ENCODE measurements around the gene TTLL10.

The TTLL10 gene

DNA sequence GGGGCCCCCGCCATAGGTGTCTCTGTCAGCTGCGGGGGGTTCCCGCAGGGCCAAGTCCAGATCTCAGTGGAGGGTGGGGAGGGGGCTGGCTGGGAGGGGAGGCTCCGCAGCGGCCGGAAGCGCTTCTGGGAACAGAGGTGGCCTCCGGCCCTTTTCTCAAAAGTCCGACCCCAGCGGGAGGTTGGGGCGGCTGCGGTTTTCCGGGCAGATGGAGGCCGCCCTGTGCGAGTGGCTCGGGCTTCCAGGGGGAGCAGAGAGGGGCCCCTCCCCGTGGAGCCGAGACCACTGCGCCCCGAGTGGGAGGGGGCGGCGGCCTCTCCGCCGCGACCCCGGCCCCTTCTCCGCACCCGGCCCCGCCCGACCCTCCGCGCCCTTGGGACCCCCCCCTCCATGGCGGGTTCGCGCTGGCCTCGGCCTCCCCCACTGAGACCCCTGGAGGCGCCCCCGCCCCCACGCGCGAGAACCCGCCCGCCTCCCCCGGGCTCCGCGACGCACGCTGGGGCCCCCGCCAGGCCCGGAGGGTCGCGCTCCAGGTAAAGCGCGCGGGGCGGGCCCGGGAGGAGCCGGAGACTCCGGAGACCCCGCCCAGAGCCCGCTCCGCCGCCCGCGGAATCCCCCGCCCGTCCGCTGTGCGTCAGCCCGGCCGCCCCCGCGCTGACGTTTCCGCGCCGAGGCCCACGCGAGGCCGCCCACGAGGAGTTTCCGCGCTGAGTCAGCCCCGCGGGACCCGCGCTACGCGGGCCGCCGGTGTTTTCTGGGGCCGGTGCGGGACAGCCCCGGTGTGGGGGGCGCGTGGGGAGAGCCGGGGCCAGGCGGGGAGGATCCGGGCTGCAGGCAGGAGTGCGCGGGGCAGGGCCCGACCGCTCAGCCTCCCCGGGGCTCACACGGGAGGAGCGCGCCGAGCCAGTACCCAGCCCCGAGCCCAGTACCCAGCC, 27.5 kb downstream of the TTLL10 start:
- Histone ChIP-seq H3K4me3 (peak overlapping the region; percentile 36 to 57 (median 48)), H3K27ac (peak overlapping the region in 20 of 21 experiments; percentile 25 to 88 (median 76))

DNA sequence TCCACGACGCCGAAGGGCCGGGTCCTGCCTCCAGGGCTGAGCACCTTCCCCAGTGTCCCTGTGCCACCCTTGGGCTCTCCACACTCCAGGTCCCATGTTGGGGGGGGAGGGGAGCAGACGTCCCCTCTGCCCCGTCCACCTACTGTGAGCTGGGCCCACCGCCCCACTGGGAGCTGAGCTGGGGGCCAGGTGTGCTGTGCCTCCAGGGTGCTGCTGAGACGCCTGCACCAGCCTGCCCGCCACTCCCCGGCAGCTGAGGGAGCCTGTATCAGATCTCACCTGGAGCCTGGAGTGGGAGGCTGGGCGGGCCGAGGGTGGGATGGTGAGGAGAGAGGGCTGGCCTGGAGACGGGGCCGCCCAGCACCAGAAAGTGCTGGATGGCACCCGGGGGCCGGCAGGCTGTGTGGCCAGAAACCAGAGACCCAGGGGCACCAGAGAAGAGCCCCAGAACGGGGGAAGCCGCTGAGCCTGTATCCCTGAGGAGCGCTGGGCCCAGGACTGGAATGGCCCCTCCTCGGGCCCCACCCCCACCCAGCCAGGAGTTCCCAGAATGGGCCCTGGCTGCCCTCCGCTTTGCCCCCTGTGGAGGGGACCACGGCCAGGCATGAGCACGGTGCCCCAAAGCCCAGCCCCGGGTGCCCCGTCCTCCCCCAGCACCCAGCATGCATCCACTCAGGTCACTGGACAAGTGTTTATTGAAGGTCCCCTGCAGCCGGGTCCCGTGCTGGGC, 29.3 kb downstream of the TTLL10 start:
- peak overlapping the region in 15 of 21 experiments; percentile 33 to 83 (median 73) for H3K27ac ChIP-seq
- H3K4me3 ChIP-seq, result peak overlapping the region in 4 of 7 experiments; percentile 17 to 48 (median 20)

GRCh38 chr1:1203561-1204424, 30.1 kb downstream of the TTLL10 start:
- Histone ChIP-seq H3K27ac (peak overlapping the region in 6 of 21 experiments; percentile 18 to 78 (median 67)), H3K4me3 (peak overlapping the region in 1 of 7 experiments; percentile 48)

- Histone ChIP-seq H3K27ac (peak overlapping the region in 1 of 21 experiments; percentile 27), H3K4me3 (no peak overlapping the region)
These were observed 30.8 kb downstream of the TTLL10 start for GRCh38 chr1:1204425-1204920.

- Histone ChIP-seq H3K4me3 (peak overlapping the region in 6 of 7 experiments; percentile 24 to 50 (median 42)), H3K27ac (peak overlapping the region in 12 of 21 experiments; percentile 17 to 86 (median 72))
These were observed 31.5 kb downstream of the TTLL10 start for GRCh38 chr1:1204998-1205768.

- H3K4me3 ChIP-seq, result peak overlapping the region; percentile 20 to 50 (median 42)
- H3K27ac ChIP-seq, result peak overlapping the region in 19 of 21 experiments; percentile 25 to 86 (median 68)
These were observed 32.2 kb downstream of the TTLL10 start for GRCh38 chr1:1205769-1206375.

DNA sequence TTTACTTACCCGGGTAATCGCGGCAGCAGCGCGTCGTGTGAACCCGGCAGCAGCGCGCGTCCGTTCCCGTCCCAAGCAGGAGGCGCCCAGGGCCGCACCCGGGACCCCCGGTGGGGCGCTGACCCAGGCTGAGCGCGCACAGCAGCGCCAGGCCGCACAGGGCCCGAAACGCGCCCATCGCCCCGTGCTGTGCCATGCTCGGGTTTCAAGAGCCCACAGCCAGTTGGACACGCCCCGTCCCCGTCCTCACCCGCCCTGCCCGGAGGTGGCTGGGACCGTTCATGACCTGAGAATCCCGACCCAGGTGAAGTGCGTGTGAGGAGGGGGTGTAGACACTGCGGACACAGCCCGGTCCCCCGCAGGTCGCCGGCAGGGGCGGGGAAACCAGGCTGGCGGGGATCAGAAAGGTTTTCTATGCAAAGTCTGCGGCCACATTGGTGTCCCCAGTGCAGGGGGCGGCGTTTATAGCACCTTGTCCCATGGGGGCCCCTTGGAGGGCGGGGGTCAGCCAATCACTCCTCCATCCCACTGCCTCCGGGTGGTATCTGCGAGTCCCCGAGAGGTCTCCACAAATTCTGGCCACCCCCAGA, 32.8 kb downstream of the TTLL10 start, which contains the start of gene TNFRSF18:
TNFRSF18 (minus strand) TSS at position 217 of the 590 bp plus-strand sequence; CDS start at position 196, 21 bp downstream.
- peak within 1 kb of the TSS; percentile 20 to 50 (median 42) for H3K4me3 ChIP-seq
- peak within 1 kb of the TSS in 19 of 21 experiments; percentile 25 to 86 (median 68) for H3K27ac ChIP-seq

- peak overlapping the region in 4 of 7 experiments; percentile 24 to 42 (median 38) for H3K4me3 ChIP-seq
- peak overlapping the region in 10 of 21 experiments; percentile 45 to 86 (median 75) for H3K27ac ChIP-seq
These were observed 33.4 kb downstream of the TTLL10 start for GRCh38 chr1:1206966-1207531.

DNA sequence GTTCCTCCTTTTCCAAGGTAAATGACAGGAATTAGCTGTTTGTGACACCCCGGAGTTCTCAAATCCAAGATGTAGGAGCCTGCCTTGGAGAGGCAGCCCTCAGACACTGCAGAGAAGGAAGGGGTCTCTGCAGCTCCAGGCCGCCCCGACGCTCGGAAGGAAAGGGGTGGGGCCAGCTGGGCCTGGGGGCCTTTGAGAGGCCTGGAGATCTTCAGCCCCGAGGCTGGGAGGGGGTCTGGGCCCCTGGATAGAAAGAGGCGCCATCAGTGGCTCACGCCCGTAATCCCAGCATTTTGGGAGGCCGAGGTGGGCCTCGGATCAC, 33.9 kb downstream of the TTLL10 start:
- Histone ChIP-seq H3K4me3 (peak overlapping the region in 1 of 7 experiments; percentile 32), H3K27ac (peak overlapping the region in 6 of 21 experiments; percentile 19 to 89 (median 69))

DNA sequence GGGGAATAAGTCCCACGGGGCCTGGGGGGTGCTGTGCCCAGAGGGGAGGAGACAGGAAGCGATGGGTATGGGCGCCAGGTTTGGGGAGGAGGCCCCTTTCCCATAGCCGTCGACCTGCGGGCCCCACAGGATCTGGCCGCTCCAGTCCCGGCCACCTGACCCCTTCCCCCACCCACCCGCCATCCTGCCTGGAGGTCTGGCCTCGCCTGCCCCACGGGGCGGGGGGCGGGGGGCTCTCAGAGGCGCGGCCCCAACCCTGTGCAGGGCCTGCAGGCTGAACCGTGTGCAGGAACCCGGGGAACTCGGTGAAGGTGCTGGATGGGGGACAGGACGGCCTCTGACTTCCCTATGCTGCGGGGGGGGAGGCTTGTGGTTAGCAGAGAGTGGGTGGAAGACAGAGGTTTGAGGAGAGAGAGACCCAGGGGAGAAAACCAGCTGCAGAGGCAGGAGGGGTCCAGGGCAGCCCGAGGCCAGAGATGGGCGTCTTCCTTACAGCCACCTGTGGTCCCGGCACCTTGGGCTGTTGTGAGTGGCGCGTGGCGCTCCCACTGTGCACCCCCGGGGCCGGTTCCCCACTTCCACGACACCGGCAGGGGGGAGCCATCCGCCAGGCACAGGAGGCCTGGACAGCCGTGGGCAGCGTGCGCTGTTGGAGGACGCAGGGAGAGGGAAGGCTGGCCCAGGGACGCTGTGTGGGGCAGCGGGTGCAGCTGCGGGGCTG, 35.2 kb downstream of the TTLL10 start:
- Histone ChIP-seq H3K27ac (peak overlapping the region in 17 of 21 experiments; percentile 3 to 89 (median 52)), H3K4me3 (peak overlapping the region in 5 of 7 experiments; percentile 11 to 32 (median 22))

DNA sequence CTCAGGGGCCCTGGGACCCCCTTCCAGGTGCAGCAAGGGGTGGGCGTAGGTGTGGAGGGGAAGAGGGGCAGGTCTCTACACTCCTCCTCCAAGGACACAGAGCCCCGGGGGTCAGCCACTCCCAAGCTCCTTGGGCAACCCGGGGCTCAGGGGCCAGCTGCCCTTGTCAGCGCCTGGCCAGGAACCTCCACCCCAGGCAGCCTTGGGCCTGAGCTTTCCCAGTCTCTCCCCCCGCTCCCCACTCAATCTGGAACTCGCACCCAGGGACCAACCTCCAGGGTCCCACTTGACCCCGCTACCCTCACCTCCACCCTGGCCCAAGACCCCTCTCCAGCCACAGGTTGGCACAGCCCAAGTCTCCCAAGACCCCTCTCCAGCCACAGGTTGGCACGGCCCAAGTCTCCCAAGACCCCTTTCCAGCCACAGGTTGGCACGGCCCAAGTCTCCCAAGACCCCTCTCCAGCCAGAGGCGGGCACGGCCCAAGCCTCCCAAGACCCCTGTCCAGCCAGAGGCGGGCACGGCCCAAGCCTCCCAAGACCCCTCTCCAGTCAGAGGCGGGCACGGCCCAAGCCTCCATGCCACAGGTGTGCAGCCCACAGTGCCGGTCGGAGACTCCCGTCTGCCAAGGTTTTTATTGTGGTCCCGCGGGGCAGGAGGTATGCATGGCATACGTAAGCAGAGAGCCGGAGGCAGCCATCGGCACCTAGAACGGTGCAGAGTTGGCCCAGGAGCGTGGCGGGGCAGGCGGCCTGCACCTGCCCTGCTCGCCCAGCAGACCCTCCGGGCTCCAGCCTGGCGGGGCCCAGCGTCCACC, 37.3 kb downstream of the TTLL10 start:
- Histone ChIP-seq H3K27ac (no peak overlapping the region), H3K4me3 (no peak overlapping the region)

DNA sequence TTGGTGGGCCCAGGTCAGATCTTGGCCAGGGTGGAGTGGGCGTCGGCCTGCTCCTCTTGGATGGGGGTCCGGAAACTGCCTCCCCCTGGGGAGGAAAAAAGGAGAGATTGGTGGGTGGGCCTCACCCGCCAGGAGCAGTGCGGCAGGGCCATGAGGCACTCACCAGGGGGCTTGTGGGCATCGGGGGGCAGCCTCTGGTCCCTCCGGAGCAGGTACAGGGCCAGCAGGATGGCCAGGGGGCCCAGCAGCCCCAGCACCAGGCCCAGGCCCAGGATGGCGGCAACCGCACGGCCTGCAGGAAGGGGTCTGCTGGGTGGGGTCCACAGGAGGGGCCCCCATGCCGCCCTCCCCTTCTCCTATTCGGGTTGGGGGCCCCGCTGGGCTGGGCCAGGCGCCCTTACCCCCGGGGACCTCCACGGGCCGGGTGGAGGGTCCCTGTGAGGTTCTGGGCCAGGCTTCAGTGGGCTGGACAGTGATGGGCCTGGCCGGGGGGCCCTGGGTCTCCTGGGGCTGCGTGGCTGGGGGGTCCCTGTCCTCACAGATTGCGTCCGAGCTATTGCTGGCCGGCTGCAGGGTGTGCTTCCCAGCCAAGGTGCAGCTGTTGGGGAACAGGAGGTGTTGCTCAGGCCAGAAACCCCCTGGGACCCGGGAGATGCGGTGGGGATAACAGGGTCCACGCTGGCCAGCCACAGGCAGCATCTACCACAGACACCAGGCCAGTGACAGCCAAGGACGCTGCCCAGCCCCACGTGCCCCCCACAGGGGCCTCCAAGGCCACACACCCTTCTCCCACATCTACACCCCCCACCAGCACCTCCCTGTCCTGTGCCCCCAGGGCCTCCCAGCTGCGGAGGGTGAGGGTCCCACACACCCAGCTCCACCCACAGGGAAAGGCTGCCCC, 38.1 kb downstream of the TTLL10 start:
- Histone ChIP-seq H3K4me3 (peak overlapping the region in 4 of 7 experiments; percentile 6 to 37 (median 19)), H3K27ac (peak overlapping the region in 18 of 21 experiments; percentile 13 to 87 (median 65))

DNA sequence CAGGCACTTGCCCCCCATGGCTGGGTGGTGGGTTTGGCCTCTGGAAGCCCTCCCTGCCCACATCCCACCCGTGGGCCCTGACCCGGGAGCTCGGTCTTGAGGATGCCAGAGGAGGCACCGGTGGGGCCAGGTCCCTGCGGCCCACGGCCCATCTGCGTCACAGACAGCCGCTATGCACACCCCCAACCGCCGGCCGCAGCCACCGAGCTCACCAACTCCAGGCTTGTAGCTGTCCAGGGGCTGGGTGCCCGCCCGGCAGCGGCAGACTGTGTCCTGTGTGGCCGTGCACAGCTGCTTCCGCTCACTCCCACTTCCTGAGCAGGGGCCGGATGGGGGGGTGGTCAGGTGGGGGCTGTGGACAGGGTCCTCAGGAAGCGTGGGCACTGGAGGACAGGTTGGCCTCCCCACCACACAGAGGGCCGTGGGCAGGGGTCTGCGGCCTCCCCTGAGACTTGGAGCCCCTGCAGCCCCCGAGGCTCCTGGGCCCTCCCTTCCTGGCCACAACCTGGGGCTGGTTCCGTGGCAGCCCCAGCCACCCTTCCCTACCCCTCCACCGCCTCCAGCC, 39.2 kb downstream of the TTLL10 start:
- H3K4me3 ChIP-seq, result peak overlapping the region; percentile 6 to 37 (median 18)
- peak overlapping the region; percentile 7 to 87 (median 62) for H3K27ac ChIP-seq

Measured in skin epidermis (tissue), 12 donors.